Thyroid gland (tissue), 4 donors: Measurements from ENCODE around the gene CTTNBP2NL.

Source experiments
- POLR2A ChIP-seq, 2 donors: fragments of 450-650 bp; IDR thresholded peaks; one replicate each; pipeline ENCODE4 v1.6.1; 2017; ENCODE audit warnings: antibody characterized with exemption in 2 of 2, mild to moderate bottlenecking in 2 of 2, moderate library complexity in 1 of 2
- TF ChIP-seq, protein P1 (sequence below), 6 experiments: fragments of 200-600 bp in 3 of 6; fragments of 450-650 bp in 3 of 6; sonication (generic) in 3 of 6; IDR thresholded peaks; one replicate each; pipeline ENCODE4 v1.5.1; 2016 to 2019; ENCODE audit warnings: antibody characterized with exemption in 6 of 6, mild to moderate bottlenecking in 2 of 6, inconsistent platforms in 1 of 6, moderate library complexity in 1 of 6

DNA sequence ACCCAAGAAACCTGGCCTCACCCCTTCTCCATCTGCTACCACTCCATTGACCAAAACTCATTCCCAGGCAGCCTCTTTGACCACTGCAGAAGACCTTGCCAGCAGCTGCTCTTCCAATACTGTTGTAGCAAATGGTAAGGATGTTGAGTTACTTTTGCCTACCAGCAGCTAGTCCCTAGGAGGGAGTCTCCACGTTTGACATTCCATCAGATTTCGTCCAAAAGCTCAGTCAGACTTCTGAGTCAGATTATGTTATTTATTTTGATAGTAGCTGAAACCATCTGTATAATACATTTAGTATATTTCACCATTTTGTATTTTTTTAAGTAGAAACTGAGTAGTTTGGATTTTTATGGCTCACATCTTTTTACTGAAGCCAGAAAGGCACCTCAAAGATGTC lies 61.2 kb downstream of the CTTNBP2NL start:
- TF ChIP-seq POLR2A (IDR thresholded peaks at IDR 0.05): no peak
- TF ChIP-seq, protein P1, sequence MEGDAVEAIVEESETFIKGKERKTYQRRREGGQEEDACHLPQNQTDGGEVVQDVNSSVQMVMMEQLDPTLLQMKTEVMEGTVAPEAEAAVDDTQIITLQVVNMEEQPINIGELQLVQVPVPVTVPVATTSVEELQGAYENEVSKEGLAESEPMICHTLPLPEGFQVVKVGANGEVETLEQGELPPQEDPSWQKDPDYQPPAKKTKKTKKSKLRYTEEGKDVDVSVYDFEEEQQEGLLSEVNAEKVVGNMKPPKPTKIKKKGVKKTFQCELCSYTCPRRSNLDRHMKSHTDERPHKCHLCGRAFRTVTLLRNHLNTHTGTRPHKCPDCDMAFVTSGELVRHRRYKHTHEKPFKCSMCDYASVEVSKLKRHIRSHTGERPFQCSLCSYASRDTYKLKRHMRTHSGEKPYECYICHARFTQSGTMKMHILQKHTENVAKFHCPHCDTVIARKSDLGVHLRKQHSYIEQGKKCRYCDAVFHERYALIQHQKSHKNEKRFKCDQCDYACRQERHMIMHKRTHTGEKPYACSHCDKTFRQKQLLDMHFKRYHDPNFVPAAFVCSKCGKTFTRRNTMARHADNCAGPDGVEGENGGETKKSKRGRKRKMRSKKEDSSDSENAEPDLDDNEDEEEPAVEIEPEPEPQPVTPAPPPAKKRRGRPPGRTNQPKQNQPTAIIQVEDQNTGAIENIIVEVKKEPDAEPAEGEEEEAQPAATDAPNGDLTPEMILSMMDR (IDR thresholded peaks at IDR 0.05): no peak
